GM12878 (cell line): ENCODE measurements around the gene RAB4B. TPM values are rescaled to one million over a fixed set of nuclear protein-coding genes. Genes with fewer than 3 reads are reported as not detected.

ENCODE experiments used
- ATAC-seq: fragments of 200-7000 bp; cut with Tn5 transposase; 3 replicates; pipeline ENCODE4 v1.9.1; 2020; ENCODE audit warnings: mild to moderate bottlenecking, moderate library complexity
- BruUV-seq: library from RNA; stranded (reverse); fragments of 400-500 nt; replicated peaks from 2 replicates; lab custom pipeline; 2021; lab: Mats Ljungman, UMichigan
- CTCF ChIA-PET: fragments of 300-600 bp; sonication (Branson Sonifier 250); formaldehyde crosslinking; extraction: SDS; loops from one replicate; lab custom pipeline; 2021; ENCODE audit warnings: inconsistent platforms; lab: Yijun Ruan, JAX
- POLR2A ChIA-PET: fragments of 350-600 bp; formaldehyde crosslinking; extraction: SDS; loops from one replicate; lab custom pipeline; 2021; ENCODE audit warnings: inconsistent platforms; lab: Charles Lee
- RAD21 ChIA-PET: fragments of 300-600 bp; sonication (Branson Sonifier 250); formaldehyde crosslinking; loops from one replicate; lab custom pipeline; 2023; ENCODE audit warnings: antibody characterized with exemption; ENCODE audit not compliant: unreplicated experiment; lab: Charles Lee
- SMC1A ChIA-PET: fragments of 300-600 bp; sonication (Branson Sonifier 250); formaldehyde crosslinking; loops from one replicate; lab custom pipeline; 2023; ENCODE audit not compliant: unreplicated experiment, uncharacterized antibody; lab: Charles Lee
- DNase-seq: peaks from one replicate; pipeline ENCODE4 v3.0.0-alpha.2; 2011; ENCODE audit warnings: low read depth, low spot score
- FAIRE-seq: peaks from 3 replicates; lab custom pipeline; 2011; peaks lifted over from hg19 to GRCh38; lab: Jason Lieb, UNC
- H2AFZ ChIP-seq: 2 replicates; pipeline ENCODE4 v1.6.0; 2011; ENCODE audit warnings: low read depth, low read length, control low read depth; ENCODE audit not compliant: control insufficient read depth
- H3K27ac ChIP-seq: 2 replicates; pipeline ENCODE4 v1.5.1; 2011; ENCODE audit warnings: control low read depth; ENCODE audit not compliant: control insufficient read depth, insufficient read depth
- H3K27me3 ChIP-seq, 2 experiments: replicated peaks in 1 of 2; 2 replicates each; pipeline versions ENCODE4 v1.6.0 to v1.6.1; 2011; ENCODE audit warnings: low read length in 1 of 2; ENCODE audit not compliant: control insufficient read depth in 2 of 2, insufficient read depth in 2 of 2
- H3K36me3 ChIP-seq, 2 experiments: 2 replicates each; pipeline ENCODE4 v1.5.1; 2011; ENCODE audit warnings: low read length in 1 of 2; ENCODE audit not compliant: control insufficient read depth in 2 of 2, insufficient read depth in 2 of 2
- H3K4me1 ChIP-seq: 2 replicates; pipeline ENCODE4 v1.6.1; 2011; ENCODE audit warnings: mild to moderate bottlenecking, low read length, moderate library complexity, mixed read lengths; ENCODE audit not compliant: control insufficient read depth, insufficient read depth
- H3K4me2 ChIP-seq: 2 replicates; pipeline ENCODE4 v1.6.0; 2011; ENCODE audit warnings: control low read depth; ENCODE audit not compliant: control insufficient read depth, insufficient read depth
- H3K4me3 ChIP-seq: fragments of 200-600 bp; sonication (generic); 2 replicates; pipeline ENCODE4 v1.5.1; 2016
- H3K79me2 ChIP-seq: 2 replicates; pipeline ENCODE4 v1.6.0; 2011; ENCODE audit warnings: low read length; ENCODE audit not compliant: control insufficient read depth, insufficient read depth
- H3K9ac ChIP-seq: 2 replicates; pipeline ENCODE4 v1.8.0; 2011; ENCODE audit warnings: low read length, control low read depth, mixed read lengths; ENCODE audit not compliant: control insufficient read depth, insufficient read depth
- H3K9me3 ChIP-seq: replicated peaks from 3 replicates; pipeline ENCODE4 v1.5.1; 2011; ENCODE audit warnings: mild to moderate bottlenecking, low read length; ENCODE audit not compliant: control insufficient read depth, insufficient read depth
- H4K20me1 ChIP-seq: 2 replicates; pipeline ENCODE4 v1.6.0; 2011; ENCODE audit not compliant: control insufficient read depth, insufficient read depth
- BCL3 ChIP-seq: IDR thresholded peaks from 2 replicates; pipeline ENCODE4 v1.6.1; 2011; ENCODE audit warnings: borderline replicate concordance, low read depth, mild to moderate bottlenecking, moderate library complexity, low read length; ENCODE audit not compliant: insufficient read depth, poor library complexity, severe bottlenecking
- CREB1 ChIP-seq: IDR thresholded peaks from 2 replicates; pipeline ENCODE4 v1.6.1; 2012; ENCODE audit warnings: low read depth, mild to moderate bottlenecking, inconsistent platforms
- EP300 ChIP-seq, 2 experiments: fragments of 150-350 bp in 1 of 2; IDR thresholded peaks; 2 replicates each; pipeline ENCODE4 v1.6.1; 2011 to 2012; ENCODE audit warnings: low read depth in 2 of 2, low read length in 2 of 2, borderline replicate concordance in 1 of 2, improper control_type of control experiment in 1 of 2, inconsistent platforms in 1 of 2; ENCODE audit not compliant: control insufficient read depth in 1 of 2
- FOXM1 ChIP-seq: IDR thresholded peaks from 2 replicates; pipeline ENCODE4 v1.6.1; 2012; ENCODE audit warnings: low read depth, mild to moderate bottlenecking, inconsistent platforms, low read length, moderate library complexity
- POU2F2 ChIP-seq: IDR thresholded peaks from 3 replicates; pipeline ENCODE4 v1.6.1; 2011; ENCODE audit warnings: low read depth, mild to moderate bottlenecking, low read length, borderline replicate concordance
- SRF ChIP-seq, 2 experiments: IDR thresholded peaks; 2 replicates each; pipeline ENCODE4 v1.6.1; 2011; ENCODE audit warnings: low read depth in 2 of 2, low read length in 2 of 2, mild to moderate bottlenecking in 1 of 2, moderate library complexity in 1 of 2
- ZNF207 ChIP-seq: fragments of 450-650 bp; IDR thresholded peaks from 2 replicates; pipeline ENCODE4 v1.6.1; 2014; ENCODE audit warnings: antibody characterized with exemption, mild to moderate bottlenecking, borderline replicate concordance
- ZNF274 ChIP-seq: IDR thresholded peaks from one replicate; pipeline ENCODE4 v1.8.0; 2011; ENCODE audit not compliant: insufficient read length, insufficient read depth
- ZZZ3 ChIP-seq: IDR thresholded peaks from 2 replicates; pipeline ENCODE4 v1.6.1; 2011; ENCODE audit warnings: low read depth; ENCODE audit not compliant: control insufficient read depth, insufficient read length
- WGBS: methylation state at CpG from one replicate; pipeline ENCODE4 v1.1.6; 2016; ENCODE audit warnings: low lambda C conversion rate; ENCODE audit not compliant: insufficient replicate concordance, insufficient coverage; ENCODE audit errors: missing lambda C conversion rate; 5-methylcytosine and 5-hydroxymethylcytosine counted together
- in situ Hi-C: fragments of 300-500 bp; cut with MboI; formaldehyde crosslinking; loops from 9 replicates; pipeline ENCODE4 v1.14.3; 2018; ENCODE audit warnings: mixed read lengths
- intact Hi-C: fragments of 100-400 bp; cut with micrococcal nuclease; formaldehyde crosslinking; loops from one replicate; pipeline ENCODE4 v1.14.2; 2022; ENCODE audit not compliant: unreplicated experiment
- polyA plus RNA-seq, 11 experiments: library from polyadenylated mRNA; depleted of rRNA in 4 of 11; unstranded in 6 of 11; stranded (reverse) in 5 of 11; fragments of >200 nt; fragmentation: Nextera tagmentation in 4 of 11; fragmentation: Illumina TruSeq in 1 of 11; extraction: Ambion mirVana in 4 of 11; extraction: Trizol in 1 of 11; gene quantifications; 1 replicate in 1 of 11; 2 replicates in 10 of 11; pipeline versions ENCODE4 v1.2.1 to v1.2.3, GENCODE V29; 2011 to 2016; ENCODE audit warnings: inconsistent platforms in 2 of 11, missing spikeins in 2 of 11, low read depth in 1 of 11
- total RNA-seq, 4 experiments: library from RNA; depleted of rRNA in 3 of 4; stranded (reverse); fragments of >200 nt in 3 of 4; fragmentation: Illumina TruSeq in 1 of 4; extraction: Trizol in 1 of 4; gene quantifications; 2 replicates each; pipeline versions ENCODE4 v1.2.1 to v1.2.3, GENCODE V29; 2013 to 2021
- TF ChIP-seq, protein P1 (sequence below): fragments of 450-650 bp; IDR thresholded peaks from 2 replicates; pipeline ENCODE4 v1.6.1; 2018; ENCODE audit warnings: mild to moderate bottlenecking, low read depth, moderate library complexity; ENCODE audit not compliant: partially characterized antibody
- TF ChIP-seq, protein P2 (sequence below): fragments of 450-650 bp; formaldehyde crosslinking; IDR thresholded peaks from 2 replicates; pipeline ENCODE4 v1.4.0; 2022; ENCODE audit warnings: mild to moderate bottlenecking, moderate library complexity
- TF ChIP-seq, protein P3 (sequence below): fragments of 450-650 bp; formaldehyde crosslinking; IDR thresholded peaks from 2 replicates; pipeline ENCODE4 v1.4.0; 2020; ENCODE audit warnings: mild to moderate bottlenecking, moderate library complexity

The RAB4B gene
- total and polyA plus RNA-seq, 10 of the 15 experiments (the other 5 are each of a cell fraction or from before 2014, with no cell fraction given), result 0.60 to 51.5 (median 27.7) TPM

DNA sequence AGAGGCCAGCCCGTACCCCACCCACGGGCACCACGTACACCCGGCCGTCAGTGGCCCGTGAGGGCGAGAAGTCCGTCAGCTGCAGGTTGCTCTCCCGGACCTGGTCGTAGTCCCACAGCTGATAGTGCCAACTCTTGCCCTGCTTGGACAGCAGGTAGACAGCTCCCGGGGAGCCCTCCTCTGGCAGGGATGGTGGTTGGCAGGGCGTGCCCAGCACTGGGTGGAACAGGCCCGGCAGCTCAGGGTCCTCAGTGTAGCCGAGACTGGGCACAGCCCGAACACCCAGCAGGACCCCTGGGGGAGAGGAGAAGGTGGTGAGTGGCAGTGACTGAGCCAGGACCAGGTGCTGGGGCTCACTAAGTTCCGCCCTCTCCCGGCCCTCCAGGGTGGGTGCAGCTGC is 35.6 kb upstream of the RAB4B start:
- Histone ChIP-seq H3K27me3 (no peaks in the 10 kb centered on the region), H3K79me2 (no peaks in the 10 kb centered on the region), H3K4me3 (no peak overlapping the region), H4K20me1 (no peaks in the 10 kb centered on the region), H3K4me1 (no peaks in the 10 kb centered on the region), H3K4me2 (no peak overlapping the region), H3K9me3 (no peaks in the 10 kb centered on the region), H2AFZ (no peak overlapping the region), H3K27ac (no peak overlapping the region), H3K9ac (no peak overlapping the region), H3K36me3 (no peaks in the 10 kb centered on the region; a peak in 3 of 4 replicates)
- SMC1A ChIA-PET, result interaction anchor here (1.5 kb wide), 1 partner anchor 79 kb away, joined by 3 read pairs; no protein-coding TSS in a partner anchor
- RAD21 ChIA-PET, result no interaction called here
- intact Hi-C loops (no loop called here), in situ Hi-C loops (no loop called here)
- ATAC-seq, result no peak
- CTCF ChIA-PET, result interaction anchor here (1.4 to 4.5 kb wide), 4 partner anchors 63 to 79 kb away, joined by 5 to 26 read pairs (median 7); no protein-coding TSS in a partner anchor
- no peak for FAIRE-seq
- POLR2A ChIA-PET, result interaction anchor here (1.5 kb wide), 1 partner anchor 26 kb away, joined by 5 read pairs; the partner anchor contains the start of genes COQ8B and ITPKC
- no TSS peak for BruUV-seq
- WGBS, result 85% methylated on average over 16 of the region's 17 CpGs
- no peak for DNase-seq
- TF ChIP-seq ZNF207 (no peak), CREB1 (no peak), ZZZ3 (no peak), SRF (IDR thresholded peaks at IDR 0.05; ENCODE audit: low read depth in 2 of 2, low read length in 2 of 2) (no peak), ZNF274 (no peak), BCL3 (no peak), POU2F2 (no peak), FOXM1 (no peak), EP300 (IDR thresholded peaks at IDR 0.05; ENCODE audit: borderline replicate concordance in 1 of 2, control insufficient read depth in 1 of 2, low read depth in 2 of 2, low read length in 2 of 2) (no peak)
- TF ChIP-seq, protein P1, sequence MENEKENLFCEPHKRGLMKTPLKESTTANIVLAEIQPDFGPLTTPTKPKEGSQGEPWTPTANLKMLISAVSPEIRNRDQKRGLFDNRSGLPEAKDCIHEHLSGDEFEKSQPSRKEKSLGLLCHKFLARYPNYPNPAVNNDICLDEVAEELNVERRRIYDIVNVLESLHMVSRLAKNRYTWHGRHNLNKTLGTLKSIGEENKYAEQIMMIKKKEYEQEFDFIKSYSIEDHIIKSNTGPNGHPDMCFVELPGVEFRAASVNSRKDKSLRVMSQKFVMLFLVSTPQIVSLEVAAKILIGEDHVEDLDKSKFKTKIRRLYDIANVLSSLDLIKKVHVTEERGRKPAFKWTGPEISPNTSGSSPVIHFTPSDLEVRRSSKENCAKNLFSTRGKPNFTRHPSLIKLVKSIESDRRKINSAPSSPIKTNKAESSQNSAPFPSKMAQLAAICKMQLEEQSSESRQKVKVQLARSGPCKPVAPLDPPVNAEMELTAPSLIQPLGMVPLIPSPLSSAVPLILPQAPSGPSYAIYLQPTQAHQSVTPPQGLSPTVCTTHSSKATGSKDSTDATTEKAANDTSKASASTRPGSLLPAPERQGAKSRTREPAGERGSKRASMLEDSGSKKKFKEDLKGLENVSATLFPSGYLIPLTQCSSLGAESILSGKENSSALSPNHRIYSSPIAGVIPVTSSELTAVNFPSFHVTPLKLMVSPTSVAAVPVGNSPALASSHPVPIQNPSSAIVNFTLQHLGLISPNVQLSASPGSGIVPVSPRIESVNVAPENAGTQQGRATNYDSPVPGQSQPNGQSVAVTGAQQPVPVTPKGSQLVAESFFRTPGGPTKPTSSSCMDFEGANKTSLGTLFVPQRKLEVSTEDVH, result no peak
- TF ChIP-seq, protein P2, sequence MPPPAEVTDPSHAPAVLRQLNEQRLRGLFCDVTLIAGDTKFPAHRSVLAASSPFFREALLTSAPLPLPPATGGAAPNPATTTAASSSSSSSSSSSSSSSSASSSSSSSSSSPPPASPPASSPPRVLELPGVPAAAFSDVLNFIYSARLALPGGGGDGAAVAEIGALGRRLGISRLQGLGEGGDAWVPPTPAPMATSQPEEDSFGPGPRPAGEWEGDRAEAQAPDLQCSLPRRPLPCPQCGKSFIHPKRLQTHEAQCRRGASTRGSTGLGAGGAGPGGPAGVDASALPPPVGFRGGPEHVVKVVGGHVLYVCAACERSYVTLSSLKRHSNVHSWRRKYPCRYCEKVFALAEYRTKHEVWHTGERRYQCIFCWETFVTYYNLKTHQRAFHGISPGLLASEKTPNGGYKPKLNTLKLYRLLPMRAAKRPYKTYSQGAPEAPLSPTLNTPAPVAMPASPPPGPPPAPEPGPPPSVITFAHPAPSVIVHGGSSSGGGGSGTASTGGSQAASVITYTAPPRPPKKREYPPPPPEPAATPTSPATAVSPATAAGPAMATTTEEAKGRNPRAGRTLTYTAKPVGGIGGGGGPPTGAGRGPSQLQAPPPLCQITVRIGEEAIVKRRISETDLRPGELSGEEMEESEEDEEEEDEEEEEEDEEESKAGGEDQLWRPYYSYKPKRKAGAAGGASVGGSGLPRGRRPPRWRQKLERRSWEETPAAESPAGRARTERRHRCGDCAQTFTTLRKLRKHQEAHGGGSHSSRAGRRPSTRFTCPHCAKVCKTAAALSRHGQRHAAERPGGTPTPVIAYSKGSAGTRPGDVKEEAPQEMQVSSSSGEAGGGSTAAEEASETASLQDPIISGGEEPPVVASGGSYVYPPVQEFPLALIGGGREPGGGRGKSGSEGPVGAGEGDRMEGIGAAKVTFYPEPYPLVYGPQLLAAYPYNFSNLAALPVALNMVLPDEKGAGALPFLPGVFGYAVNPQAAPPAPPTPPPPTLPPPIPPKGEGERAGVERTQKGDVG (CRISPR knock-in tag), result no peak
- TF ChIP-seq, protein P3, sequence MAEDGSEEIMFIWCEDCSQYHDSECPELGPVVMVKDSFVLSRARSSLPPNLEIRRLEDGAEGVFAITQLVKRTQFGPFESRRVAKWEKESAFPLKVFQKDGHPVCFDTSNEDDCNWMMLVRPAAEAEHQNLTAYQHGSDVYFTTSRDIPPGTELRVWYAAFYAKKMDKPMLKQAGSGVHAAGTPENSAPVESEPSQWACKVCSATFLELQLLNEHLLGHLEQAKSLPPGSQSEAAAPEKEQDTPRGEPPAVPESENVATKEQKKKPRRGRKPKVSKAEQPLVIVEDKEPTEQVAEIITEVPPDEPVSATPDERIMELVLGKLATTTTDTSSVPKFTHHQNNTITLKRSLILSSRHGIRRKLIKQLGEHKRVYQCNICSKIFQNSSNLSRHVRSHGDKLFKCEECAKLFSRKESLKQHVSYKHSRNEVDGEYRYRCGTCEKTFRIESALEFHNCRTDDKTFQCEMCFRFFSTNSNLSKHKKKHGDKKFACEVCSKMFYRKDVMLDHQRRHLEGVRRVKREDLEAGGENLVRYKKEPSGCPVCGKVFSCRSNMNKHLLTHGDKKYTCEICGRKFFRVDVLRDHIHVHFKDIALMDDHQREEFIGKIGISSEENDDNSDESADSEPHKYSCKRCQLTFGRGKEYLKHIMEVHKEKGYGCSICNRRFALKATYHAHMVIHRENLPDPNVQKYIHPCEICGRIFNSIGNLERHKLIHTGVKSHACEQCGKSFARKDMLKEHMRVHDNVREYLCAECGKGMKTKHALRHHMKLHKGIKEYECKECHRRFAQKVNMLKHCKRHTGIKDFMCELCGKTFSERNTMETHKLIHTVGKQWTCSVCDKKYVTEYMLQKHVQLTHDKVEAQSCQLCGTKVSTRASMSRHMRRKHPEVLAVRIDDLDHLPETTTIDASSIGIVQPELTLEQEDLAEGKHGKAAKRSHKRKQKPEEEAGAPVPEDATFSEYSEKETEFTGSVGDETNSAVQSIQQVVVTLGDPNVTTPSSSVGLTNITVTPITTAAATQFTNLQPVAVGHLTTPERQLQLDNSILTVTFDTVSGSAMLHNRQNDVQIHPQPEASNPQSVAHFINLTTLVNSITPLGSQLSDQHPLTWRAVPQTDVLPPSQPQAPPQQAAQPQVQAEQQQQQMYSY, result no peak
